HG03108 (cell line): ENCODE measurements around the gene APOLD1.
"Not testable (repeated sequence)": the region's sequence is repeated elsewhere in the genome, so short reads cannot be mapped to it uniquely, and the experiment has no call there.

ENCODE experiments used
- ATAC-seq: cut with Tn5 transposase; IDR thresholded peaks from one replicate; pipeline ENCODE4 v1.9.1; 2021; ENCODE audit warnings: moderate library complexity; ENCODE audit not compliant: unreplicated experiment

Gene APOLD1

GRCh38 chr12:12786351-12786705 is 869 bp downstream of the APOLD1 start:
- no peak for ATAC-seq

GRCh38 chr12:12786706-12787601 is 1.5 kb downstream of the APOLD1 start:
- peak; percentile 87 for ATAC-seq

DNA sequence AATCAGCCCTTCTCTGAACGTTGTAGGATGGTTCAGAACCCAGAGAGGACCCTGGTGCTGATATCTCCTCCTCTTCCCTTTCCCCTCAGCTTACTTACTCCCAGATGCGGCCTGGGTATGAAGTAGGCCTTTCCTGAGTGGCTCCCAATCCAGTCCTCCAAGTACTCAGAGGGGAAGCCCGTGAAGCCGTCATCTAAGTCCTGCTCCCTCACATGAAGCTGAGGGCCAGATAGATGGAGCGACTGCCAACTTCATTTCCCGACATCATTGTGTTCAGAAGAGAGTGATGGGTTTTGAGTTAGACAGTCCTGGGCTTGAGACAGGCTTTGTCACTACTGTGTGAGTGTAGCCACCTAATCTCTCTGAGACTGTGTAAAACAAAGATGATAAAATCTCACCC is 2.7 kb downstream of the APOLD1 start:
- ATAC-seq: no peak

GRCh38 chr12:12788675-12789368 is 3.4 kb downstream of the APOLD1 start:
- peak; percentile 58 for ATAC-seq

DNA sequence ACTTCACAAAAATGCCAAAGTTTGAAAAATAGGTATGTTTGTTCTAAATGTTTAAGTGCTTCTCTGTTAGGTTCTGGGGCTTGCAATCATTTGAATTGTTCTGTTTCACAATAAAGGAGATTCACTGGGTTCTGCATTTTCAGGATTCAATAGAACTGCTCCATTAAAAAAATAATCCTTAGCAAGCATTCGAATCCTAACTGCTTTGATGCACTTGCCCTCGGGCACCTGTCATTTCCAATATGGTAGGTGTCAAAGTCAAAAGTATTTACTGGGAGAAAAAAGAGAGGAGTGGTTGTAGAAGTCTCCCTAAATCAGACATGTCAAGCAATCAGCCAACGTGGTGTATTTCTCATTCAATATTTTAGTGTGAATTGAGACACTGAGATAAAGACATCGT is 5.5 kb downstream of the APOLD1 start:
- no peak for ATAC-seq

DNA sequence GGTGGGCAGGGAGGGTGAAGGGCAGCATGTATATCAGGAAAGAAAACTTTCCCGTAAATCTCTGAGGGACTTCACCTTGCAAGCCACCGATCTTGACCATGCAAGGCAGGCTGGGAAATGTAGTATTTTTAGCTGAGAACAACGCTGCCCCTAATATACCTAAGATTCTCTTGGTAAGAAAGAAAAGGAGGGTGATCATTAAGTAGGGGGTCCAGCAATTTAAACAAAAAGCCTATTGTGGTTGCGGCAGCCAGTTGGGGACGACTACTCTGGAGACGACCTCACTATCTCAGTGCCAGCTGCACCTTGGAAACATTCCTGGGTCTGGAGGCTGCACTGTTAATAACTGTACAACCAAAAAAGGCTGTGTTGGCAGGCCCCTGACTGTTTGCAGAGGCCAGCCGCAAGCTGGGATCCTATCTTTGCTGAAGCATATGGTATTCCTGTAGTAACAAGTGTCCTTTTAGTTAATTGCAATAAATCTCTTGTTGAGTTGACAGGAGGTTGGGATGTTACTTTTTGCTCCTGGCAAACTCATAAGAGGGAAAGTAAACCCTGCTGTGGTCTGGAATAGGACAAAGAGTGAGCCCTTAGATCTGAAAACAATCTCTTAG is 6.4 kb downstream of the APOLD1 start:
- no peak for ATAC-seq

DNA sequence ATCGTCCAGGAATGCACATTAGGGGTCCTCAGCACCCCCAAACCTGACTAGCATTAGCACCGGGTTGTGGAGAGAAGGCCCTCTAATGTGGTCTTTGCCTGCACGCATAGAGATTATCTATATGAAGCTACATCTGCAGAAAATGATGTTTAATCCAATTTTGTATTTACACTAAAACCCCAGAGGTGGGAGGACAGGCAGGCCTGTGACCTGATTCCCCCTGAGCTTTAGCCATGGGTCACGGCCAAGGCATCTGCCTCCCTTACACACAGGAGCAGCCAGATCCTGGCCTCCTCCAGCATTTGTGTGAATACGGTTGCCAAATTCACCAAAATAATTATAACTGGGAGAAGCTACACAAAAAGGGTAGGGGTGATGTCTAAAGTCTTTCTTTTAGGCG is 7.0 kb downstream of the APOLD1 start:
- no peak for ATAC-seq

DNA sequence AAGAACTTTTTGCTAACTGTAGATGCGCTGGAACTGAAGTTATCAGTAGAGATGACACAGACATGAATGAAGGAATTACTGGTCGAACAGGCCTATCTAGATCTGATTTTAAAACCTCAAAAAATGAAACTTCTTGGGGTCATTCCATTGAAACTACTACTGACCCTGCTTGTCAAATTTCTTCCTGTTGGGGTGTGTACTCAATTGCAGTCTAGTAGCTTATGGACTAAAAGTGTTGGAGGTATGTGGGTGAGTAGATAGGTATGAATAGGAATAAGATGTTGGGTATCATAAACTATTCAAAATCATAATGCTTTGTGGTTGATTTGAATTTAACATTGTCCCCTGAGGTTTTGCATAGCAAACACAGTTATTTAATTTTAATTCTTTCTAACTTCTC is 9.2 kb downstream of the APOLD1 start:
- no peak for ATAC-seq

DNA sequence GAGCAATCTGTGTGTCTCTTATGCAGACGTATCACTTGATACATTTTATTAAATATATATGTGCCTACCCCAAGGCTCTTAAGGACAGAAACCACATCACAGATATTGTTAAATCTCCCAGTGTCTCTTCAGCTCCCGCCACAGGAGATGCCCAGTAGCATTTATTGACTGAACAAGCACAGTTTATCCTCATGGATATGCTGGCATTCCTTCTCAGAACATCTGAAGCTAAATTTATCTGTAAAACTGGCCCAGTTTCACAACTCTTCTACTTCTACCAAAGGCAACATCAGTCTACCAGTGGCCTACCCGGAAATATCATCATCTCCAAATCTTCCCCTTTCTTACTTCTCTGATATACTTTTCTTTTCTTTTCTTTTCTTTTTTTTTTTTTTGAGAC is 10.7 kb downstream of the APOLD1 start:
- ATAC-seq: no peak

DNA sequence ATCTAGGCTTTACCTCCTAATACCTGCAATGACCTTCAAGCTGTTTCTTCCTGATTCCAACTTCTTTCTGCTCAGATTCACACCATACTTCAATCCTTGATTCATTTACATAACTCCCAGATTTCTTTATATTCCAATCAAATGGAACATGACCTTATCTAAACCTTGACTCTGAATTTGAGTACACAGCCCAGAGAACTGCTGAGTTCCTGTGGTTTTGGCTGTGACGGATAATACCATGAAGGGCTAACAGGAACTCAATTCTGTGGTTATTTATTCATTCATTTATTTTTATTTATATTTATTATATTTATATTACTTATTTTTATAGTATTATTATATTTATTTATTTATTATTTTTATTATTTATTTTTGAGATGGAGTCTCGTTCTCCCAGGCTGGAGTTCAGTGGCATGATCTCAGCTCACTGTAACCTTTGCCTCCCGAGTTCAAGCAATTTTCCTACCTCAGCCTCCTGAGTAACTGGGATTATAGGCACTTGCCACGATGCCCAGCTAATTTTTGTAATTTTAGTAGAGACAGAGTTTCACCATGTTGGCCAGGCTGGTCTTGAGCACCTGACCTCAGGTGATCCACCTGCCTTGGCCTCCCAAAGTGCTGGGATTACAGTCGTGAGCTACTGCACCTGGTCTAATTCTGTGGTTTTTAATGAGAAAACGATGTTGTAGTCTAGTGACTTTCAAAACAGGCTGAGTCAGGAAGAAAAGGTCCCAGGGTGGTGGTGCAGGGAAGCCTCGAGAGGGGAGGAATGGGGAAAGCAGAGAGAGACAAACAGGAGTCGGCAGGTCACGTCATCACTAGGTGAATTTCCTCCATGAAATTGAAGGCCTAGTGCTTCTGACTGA is 11.7 kb downstream of the APOLD1 start:
- ATAC-seq: no peak

DNA sequence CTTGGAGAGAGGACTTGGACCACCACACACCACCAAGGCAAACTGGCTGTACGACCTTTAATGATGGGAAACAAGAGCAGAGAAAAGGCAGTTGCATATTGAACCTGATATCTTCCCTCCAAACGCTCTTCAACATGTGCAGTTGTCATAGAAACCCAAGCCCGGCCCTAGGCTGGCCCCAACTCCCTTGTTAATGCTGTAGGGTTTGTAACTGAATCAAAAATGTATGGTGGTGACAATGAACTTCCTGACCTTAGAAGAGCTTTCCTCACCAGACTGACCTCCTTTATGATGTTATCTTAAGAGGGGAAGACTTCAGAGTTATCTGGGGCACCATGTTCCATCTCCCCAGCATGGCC is 12.3 kb downstream of the APOLD1 start:
- ATAC-seq: no peak

DNA sequence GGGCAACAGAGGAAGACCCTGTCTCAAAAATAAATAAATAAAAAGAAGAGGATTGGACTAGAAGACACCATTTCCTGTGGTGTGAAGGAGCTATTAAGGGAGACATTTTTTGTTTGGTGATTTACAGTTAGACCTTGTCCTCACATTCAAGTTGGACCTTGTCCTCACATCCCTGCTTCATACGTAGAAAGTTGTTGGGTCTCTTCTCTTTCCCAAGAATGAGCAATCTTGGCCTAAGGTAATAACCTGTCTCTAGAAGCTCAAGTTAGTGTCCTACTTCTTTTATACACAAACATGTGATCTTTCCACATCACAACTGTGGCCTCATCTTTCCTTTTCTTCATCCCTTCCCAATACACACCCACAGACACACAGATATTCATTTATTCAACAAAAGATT is 13.0 kb downstream of the APOLD1 start:
- ATAC-seq: no peak

DNA sequence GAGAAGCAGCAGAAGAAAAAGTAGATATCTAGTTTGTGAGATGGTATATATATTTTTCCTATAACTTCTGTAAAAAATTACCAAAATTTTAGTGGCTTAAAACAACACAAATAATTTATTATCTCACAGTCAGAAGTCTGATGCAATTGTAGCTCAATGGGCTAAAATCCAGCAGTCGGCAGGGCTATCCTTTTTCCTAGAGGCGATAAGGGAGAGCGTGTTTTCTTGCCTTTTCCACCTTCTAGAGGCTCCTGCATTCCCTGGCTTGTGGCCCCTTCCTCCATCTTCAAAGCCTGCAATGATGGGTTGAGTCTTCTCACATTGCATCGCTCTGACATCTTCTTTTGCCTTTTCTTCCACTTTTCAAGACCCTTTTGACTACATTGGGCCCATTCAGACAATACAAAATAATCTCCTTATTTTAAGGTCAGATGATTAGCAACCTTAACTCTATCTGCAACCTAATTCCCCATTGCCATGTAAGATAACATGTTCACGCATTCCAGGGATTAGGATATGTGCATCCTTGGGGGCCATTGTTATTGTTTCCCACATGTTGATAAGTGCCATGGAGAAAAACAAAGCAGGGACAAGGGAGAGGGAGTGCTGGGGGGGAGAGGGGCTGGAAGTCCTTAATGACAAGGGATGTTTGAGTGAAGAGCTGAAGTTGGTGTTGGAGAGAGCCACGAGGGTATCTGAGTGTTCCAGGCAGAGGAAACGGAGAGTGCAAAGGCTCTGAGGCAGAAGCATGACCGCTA is 13.9 kb downstream of the APOLD1 start:
- ATAC-seq: no peak

GRCh38 chr12:12800406-12801180 is 15.1 kb downstream of the APOLD1 start:
- ATAC-seq: no peak

DNA sequence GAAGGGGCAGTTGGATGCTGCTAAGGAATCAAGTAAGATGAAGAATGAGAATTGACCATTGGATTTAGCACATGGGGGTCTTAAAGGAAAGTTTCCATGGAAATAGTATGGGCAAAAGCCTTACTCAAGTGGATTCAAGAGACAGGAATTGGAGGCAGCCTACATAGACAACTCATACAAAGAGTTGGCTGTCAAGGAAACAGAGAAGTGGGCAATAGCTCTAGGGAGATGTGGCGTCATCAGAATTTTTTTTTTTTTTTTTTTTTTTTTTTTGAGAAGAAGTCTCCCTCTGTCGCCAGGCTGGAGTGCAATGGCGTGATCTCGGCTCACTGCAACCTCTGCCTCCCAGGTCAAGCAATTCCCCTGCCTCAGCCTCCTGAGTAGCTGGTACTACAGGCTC is 16.2 kb downstream of the APOLD1 start:
- ATAC-seq: not testable (repeated sequence)

- peak; percentile 83 for ATAC-seq
These were observed 17.7 kb downstream of the APOLD1 start for GRCh38 chr12:12803186-12803585.

GRCh38 chr12:12804011-12804410 is 18.6 kb downstream of the APOLD1 start:
- no peak for ATAC-seq

GRCh38 chr12:12804432-12804886 is 19.0 kb downstream of the APOLD1 start:
- no peak for ATAC-seq

DNA sequence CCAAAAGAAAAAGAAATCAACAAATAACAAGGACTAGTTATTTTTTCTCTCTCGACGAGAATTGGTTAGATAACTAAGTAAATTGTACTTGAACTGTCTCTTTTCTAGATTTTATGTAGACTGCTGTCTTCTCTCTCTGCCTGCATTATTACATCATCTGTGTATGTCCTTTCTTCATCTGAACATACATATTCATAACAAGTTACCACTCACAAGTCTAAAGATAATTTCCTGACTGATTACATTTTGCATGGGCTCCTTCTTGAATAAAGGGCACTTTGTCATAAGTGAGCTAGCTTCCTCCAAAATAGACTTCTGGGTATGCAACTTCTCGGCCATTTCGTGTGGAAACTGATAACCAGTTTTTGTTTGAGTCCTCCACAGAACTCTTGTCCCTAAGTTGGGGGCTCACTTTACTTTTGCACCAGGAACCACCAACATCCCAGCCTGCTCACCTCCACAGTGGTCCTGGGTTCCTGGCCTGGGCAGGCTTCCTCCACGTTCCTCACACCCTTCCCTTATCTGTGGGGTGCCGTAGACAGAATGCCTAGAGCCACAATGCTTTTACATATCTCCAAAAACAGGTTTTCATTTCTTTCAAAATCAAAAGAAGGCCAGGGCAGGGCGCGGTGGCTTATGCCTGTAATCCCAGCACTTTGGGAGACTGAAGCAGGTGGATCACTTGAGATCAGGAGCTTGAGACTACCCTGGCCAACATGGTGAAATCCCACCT is 21.5 kb downstream of the APOLD1 start:
- no peak for ATAC-seq
